BLaER1 (cell line): ENCODE measurements around the gene PLA2G4E.

ENCODE experiments used
- H3K27ac ChIP-seq: shearing (Covaris generic); formaldehyde crosslinking; 2 replicates; pipeline ENCODE4 v1.8.1; 2022
- H3K27me3 ChIP-seq: shearing (Covaris generic); formaldehyde crosslinking; 2 replicates; pipeline ENCODE4 v1.8.1; 2022
- H3K36me3 ChIP-seq: shearing (Covaris generic); formaldehyde crosslinking; 2 replicates; pipeline ENCODE4 v1.8.1; 2022
- H3K4me1 ChIP-seq: shearing (Covaris generic); formaldehyde crosslinking; 2 replicates; pipeline ENCODE4 v1.8.1; 2022
- H3K4me2 ChIP-seq: shearing (Covaris generic); formaldehyde crosslinking; 2 replicates; pipeline ENCODE4 v1.8.1; 2022
- H3K4me3 ChIP-seq: shearing (Covaris generic); formaldehyde crosslinking; 2 replicates; pipeline ENCODE4 v1.8.1; 2022
- H3K9ac ChIP-seq: shearing (Covaris generic); formaldehyde crosslinking; 2 replicates; pipeline ENCODE4 v1.8.1; 2022
- H3K9me3 ChIP-seq: shearing (Covaris generic); formaldehyde crosslinking; 2 replicates; pipeline ENCODE4 v1.8.1; 2022
- H4K20me1 ChIP-seq: shearing (Covaris generic); formaldehyde crosslinking; 2 replicates; pipeline ENCODE4 v1.8.1; 2022
- Cebpa-rat ChIP-seq: shearing (Covaris generic); IDR thresholded peaks from 2 replicates; pipeline ENCODE4 v1.8.1; 2022

Gene PLA2G4E

DNA sequence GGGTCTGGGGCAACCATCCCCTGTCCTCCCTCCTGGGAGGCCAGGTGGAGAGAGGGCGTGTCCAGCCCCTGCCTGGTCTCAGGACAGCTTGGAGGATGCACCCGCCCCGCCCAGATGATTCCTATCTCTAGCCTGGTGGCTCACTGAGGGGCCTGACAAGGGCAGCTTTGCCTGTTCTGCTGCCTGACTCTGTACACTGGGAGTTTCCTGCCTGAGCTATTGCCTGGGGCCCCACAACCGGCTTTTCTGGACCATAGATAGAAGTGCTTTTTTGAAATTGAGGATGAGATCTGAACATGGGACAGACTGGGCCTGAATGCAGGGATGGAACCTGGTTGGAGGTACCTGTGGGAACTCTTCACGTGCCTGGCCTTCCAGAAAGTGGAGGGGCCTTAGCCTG lies 751 bp upstream of the PLA2G4E start:
- no peak overlapping the region for H3K27ac ChIP-seq
- no peak for TF ChIP-seq Cebpa-rat
- no peaks in the 10 kb centered on the region for H3K4me1 ChIP-seq
- H3K27me3 ChIP-seq, result no peaks in the 10 kb centered on the region
- no peak overlapping the region for H3K9ac ChIP-seq
- H3K9me3 ChIP-seq, result peaks cover 26% of the 10 kb centered on the region
- no peaks in the 10 kb centered on the region for H3K36me3 ChIP-seq
- H3K4me2 ChIP-seq, result no peak overlapping the region
- H3K4me3 ChIP-seq, result no peak overlapping the region
- H4K20me1 ChIP-seq, result no peaks in the 10 kb centered on the region

- H3K36me3 ChIP-seq, result no peaks in the 10 kb centered on the region
- no peak overlapping the region for H3K4me3 ChIP-seq
- H4K20me1 ChIP-seq, result no peaks in the 10 kb centered on the region
- no peak for TF ChIP-seq Cebpa-rat
- H3K4me1 ChIP-seq, result no peaks in the 10 kb centered on the region
- no peak overlapping the region for H3K27ac ChIP-seq
- H3K4me2 ChIP-seq, result no peak overlapping the region
- H3K9me3 ChIP-seq, result peaks cover 26% of the 10 kb centered on the region
- H3K9ac ChIP-seq, result no peak overlapping the region
- H3K27me3 ChIP-seq, result no peaks in the 10 kb centered on the region
Measured at GRCh38 chr15:42018306-42019224, 2.3 kb downstream of the PLA2G4E start.

DNA sequence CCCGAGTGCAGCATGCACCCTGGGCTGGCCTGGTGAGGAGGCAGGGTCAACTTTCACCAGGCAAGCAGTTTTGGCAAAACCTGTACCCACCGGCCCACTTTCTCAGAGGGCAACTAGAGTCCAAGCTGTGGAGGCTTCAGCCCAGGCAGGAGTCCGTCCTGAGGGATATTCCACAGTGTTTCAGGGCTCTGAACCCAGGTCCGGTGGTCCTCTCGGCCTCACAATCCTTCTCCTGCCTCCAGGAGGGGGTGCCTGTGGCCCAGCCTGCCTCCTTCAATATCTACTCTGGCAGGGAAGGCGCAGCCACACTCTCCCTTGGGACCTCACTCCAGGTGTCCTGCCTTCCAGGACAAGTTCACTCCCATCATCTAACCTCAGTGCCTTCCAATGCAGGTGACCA lies 3.9 kb downstream of the PLA2G4E start:
- no peak overlapping the region for H3K9ac ChIP-seq
- peaks cover 14% of the 10 kb centered on the region for H3K9me3 ChIP-seq
- no peaks in the 10 kb centered on the region for H3K4me1 ChIP-seq
- H3K27ac ChIP-seq, result no peak overlapping the region
- no peak overlapping the region for H3K4me3 ChIP-seq
- no peaks in the 10 kb centered on the region for H3K27me3 ChIP-seq
- H3K4me2 ChIP-seq, result no peak overlapping the region
- H3K36me3 ChIP-seq, result no peaks in the 10 kb centered on the region
- no peak for TF ChIP-seq Cebpa-rat
- no peaks in the 10 kb centered on the region for H4K20me1 ChIP-seq

GRCh38 chr15:42014406-42014805 lies 6.4 kb downstream of the PLA2G4E start:
- no peaks in the 10 kb centered on the region for H3K27me3 ChIP-seq

DNA sequence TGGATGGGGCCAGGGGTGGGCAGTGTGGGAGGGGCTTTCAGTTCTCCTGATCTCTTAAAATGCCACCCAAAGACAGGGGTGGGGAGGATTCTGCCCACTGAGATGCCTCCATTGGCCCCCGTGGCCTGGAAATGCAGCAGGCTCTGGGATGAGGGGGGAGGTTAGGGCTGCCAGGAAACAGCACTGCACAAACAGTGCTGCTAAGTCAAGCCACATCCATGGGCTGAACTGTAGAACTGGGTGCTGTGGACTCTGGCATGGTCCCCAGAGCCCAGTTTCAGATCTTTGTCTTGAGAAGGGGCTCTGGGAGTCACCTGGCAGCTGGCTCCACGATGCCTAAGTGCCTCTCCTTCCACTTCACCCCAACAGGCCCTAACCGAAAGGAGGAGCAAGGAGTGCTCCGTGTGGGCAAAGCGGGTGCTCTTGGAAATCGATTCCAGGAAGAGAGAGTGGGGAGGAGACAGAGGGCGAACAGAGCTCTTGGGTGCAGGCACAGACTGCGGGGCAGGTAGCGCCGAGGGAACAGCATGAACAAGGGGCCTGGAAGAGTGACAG lies 7.8 kb downstream of the PLA2G4E start:
- Histone ChIP-seq H3K27ac (no peak overlapping the region), H3K9me3 (no peaks in the 10 kb centered on the region), H4K20me1 (no peaks in the 10 kb centered on the region), H3K36me3 (no peaks in the 10 kb centered on the region), H3K4me1 (no peaks in the 10 kb centered on the region), H3K4me2 (no peak overlapping the region), H3K4me3 (no peak overlapping the region), H3K9ac (no peak overlapping the region), H3K27me3 (no peaks in the 10 kb centered on the region)
- no peak for TF ChIP-seq Cebpa-rat

More at GRCh38 chr15:42014406-42014805, 6.4 kb downstream of the PLA2G4E start:
- Histone ChIP-seq H4K20me1 (no peaks in the 10 kb centered on the region), H3K9ac (no peak overlapping the region), H3K27ac (no peak overlapping the region), H3K4me2 (no peak overlapping the region), H3K36me3 (no peaks in the 10 kb centered on the region), H3K4me3 (no peak overlapping the region), H3K4me1 (no peaks in the 10 kb centered on the region), H3K9me3 (no peaks in the 10 kb centered on the region)
- TF ChIP-seq Cebpa-rat, result no peak

- Histone ChIP-seq H3K4me3 (no peak overlapping the region), H3K9me3 (no peaks in the 10 kb centered on the region), H3K9ac (no peak overlapping the region)
Measured at GRCh38 chr15:42012241-42012640, 8.6 kb downstream of the PLA2G4E start.

DNA sequence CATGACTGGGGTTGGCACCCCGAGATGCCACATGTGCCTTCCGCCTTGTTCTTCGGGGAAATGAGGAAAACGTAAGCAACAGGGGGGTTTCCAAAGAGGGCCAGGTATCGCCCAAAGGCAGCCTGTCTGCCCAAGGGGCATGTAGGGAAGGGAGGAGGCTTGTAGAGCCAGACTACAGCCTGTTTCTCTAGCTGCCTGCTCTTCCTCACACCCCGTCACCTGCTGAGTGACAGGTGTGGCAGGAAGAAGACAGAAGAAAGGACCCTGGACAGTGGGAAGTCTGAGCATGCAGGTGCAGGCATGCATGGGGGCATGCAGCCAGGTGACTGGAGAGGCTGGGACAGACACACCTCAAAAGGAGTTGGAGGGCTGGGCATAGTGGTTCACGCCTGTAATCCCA lies 9.8 kb downstream of the PLA2G4E start:
- no peaks in the 10 kb centered on the region for H3K36me3 ChIP-seq
- no peaks in the 10 kb centered on the region for H3K9me3 ChIP-seq
- H3K4me3 ChIP-seq, result no peak overlapping the region
- no peak overlapping the region for H3K9ac ChIP-seq
- no peaks in the 10 kb centered on the region for H3K4me1 ChIP-seq
- TF ChIP-seq Cebpa-rat, result no peak
- H3K4me2 ChIP-seq, result no peak overlapping the region
- no peak overlapping the region for H3K27ac ChIP-seq
- H3K27me3 ChIP-seq, result no peaks in the 10 kb centered on the region
- no peaks in the 10 kb centered on the region for H4K20me1 ChIP-seq

More at GRCh38 chr15:42012241-42012640, 8.6 kb downstream of the PLA2G4E start:
- H3K27me3 ChIP-seq, result no peaks in the 10 kb centered on the region
- no peaks in the 10 kb centered on the region for H3K36me3 ChIP-seq
- no peak overlapping the region for H3K27ac ChIP-seq
- no peak overlapping the region for H3K4me2 ChIP-seq
- no peak for TF ChIP-seq Cebpa-rat
- H4K20me1 ChIP-seq, result no peaks in the 10 kb centered on the region
- no peaks in the 10 kb centered on the region for H3K4me1 ChIP-seq

GRCh38 chr15:42010434-42010833 lies 10.4 kb downstream of the PLA2G4E start:
- Histone ChIP-seq H3K27ac (no peak overlapping the region), H3K4me1 (no peaks in the 10 kb centered on the region), H3K9ac (no peak overlapping the region), H3K9me3 (no peaks in the 10 kb centered on the region), H3K36me3 (no peaks in the 10 kb centered on the region), H3K4me3 (no peak overlapping the region), H3K4me2 (no peak overlapping the region), H4K20me1 (no peaks in the 10 kb centered on the region), H3K27me3 (no peaks in the 10 kb centered on the region)
- TF ChIP-seq Cebpa-rat, result no peak

- Histone ChIP-seq H3K9ac (no peak overlapping the region), H3K27ac (no peak overlapping the region), H3K27me3 (no peaks in the 10 kb centered on the region), H3K36me3 (no peaks in the 10 kb centered on the region), H4K20me1 (no peaks in the 10 kb centered on the region), H3K4me3 (no peak overlapping the region), H3K9me3 (no peaks in the 10 kb centered on the region), H3K4me2 (no peak overlapping the region), H3K4me1 (no peaks in the 10 kb centered on the region)
- no peak for TF ChIP-seq Cebpa-rat
Measured at GRCh38 chr15:42009474-42009873, 11.4 kb downstream of the PLA2G4E start.

GRCh38 chr15:42009022-42009421 lies 11.8 kb downstream of the PLA2G4E start:
- H3K27ac ChIP-seq, result no peak overlapping the region
- H3K36me3 ChIP-seq, result no peaks in the 10 kb centered on the region
- H3K4me2 ChIP-seq, result no peak overlapping the region
- no peak for TF ChIP-seq Cebpa-rat
- H3K4me1 ChIP-seq, result no peaks in the 10 kb centered on the region
- H3K9me3 ChIP-seq, result no peaks in the 10 kb centered on the region
- H3K9ac ChIP-seq, result no peak overlapping the region
- H3K27me3 ChIP-seq, result no peaks in the 10 kb centered on the region
- no peaks in the 10 kb centered on the region for H4K20me1 ChIP-seq
- no peak overlapping the region for H3K4me3 ChIP-seq
